Measurements from ENCODE around the gene ZAP70.
"Not testable (repeated sequence)": the region's sequence is repeated elsewhere in the genome, so short reads cannot be mapped to it uniquely, and the experiment has no call there.

ZAP70 gene

GRCh38 chr2:97713296-97714083, at the start of gene ZAP70:
ZAP70 (plus strand) TSS chr2:97713576; CDS start chr2:97724037, 10,461 bp downstream.
- peak; percentile 76 for DNase-seq

- no peak for DNase-seq
Observed at GRCh38 chr2:97663626-97663961, 49.8 kb upstream of the ZAP70 start.

GRCh38 chr2:97663962-97664635, 49.3 kb upstream of the ZAP70 start, which contains the start of gene ACTR1B:
ACTR1B (minus strand) TSS chr2:97664044; CDS start chr2:97663890, 154 bp downstream.
- DNase-seq, result peak; percentile 98

GRCh38 chr2:97664636-97664970, 48.8 kb upstream of the ZAP70 start:
- no peak for DNase-seq

GRCh38 chr2:97669448-97669847, 43.9 kb upstream of the ZAP70 start, which contains the start of gene C2orf92:
C2orf92 (plus strand) TSS chr2:97669713; CDS start chr2:97669789, 76 bp downstream.
- no peak for DNase-seq

GRCh38 chr2:97670471-97670870, 42.9 kb upstream of the ZAP70 start:
- DNase-seq, result no peak

- DNase-seq, result no peak
Observed at GRCh38 chr2:97671526-97671925, 41.9 kb upstream of the ZAP70 start.

- DNase-seq, result not testable (repeated sequence)
Observed at GRCh38 chr2:97672606-97673140, 40.7 kb upstream of the ZAP70 start.

- no peak for DNase-seq
Observed at GRCh38 chr2:97673182-97673914, 40.0 kb upstream of the ZAP70 start.

GRCh38 chr2:97673915-97674283, 39.5 kb upstream of the ZAP70 start:
- DNase-seq, result no peak

- DNase-seq, result no peak
Observed at GRCh38 chr2:97675430-97676113, 37.8 kb upstream of the ZAP70 start.

GRCh38 chr2:97676620-97677019, 36.8 kb upstream of the ZAP70 start:
- DNase-seq, result no peak

GRCh38 chr2:97677480-97677879, 35.9 kb upstream of the ZAP70 start:
- DNase-seq, result no peak

GRCh38 chr2:97678298-97678697, 35.1 kb upstream of the ZAP70 start:
- no peak for DNase-seq

GRCh38 chr2:97687235-97687634, 26.1 kb upstream of the ZAP70 start:
- not testable (repeated sequence) for DNase-seq

GRCh38 chr2:97688062-97688827, 25.1 kb upstream of the ZAP70 start:
- no peak for DNase-seq

GRCh38 chr2:97691166-97691565, 22.2 kb upstream of the ZAP70 start:
- no peak for DNase-seq

GRCh38 chr2:97693476-97693875, 19.9 kb upstream of the ZAP70 start:
- DNase-seq, result no peak

GRCh38 chr2:97695744-97696143, 17.6 kb upstream of the ZAP70 start:
- no peak for DNase-seq

- DNase-seq, result peak; percentile 98
Observed at GRCh38 chr2:97697252-97698235, 15.8 kb upstream of the ZAP70 start.

- DNase-seq, result no peak
Observed at GRCh38 chr2:97698530-97698929, 14.8 kb upstream of the ZAP70 start.

All from CD4-positive, alpha-beta T cell treated with Interleukin-17A for 4 hours (primary cell).